NCI-H2196 treated with DMSO at 0.1 percent for 48 hours (cell line): ENCODE data around the gene DHRS1.
"Not testable (repeated sequence)": the region's sequence is repeated elsewhere in the genome, so short reads cannot be mapped to it uniquely, and the experiment has no call there.

Experiments
- DNase-seq: peaks from one replicate; lab custom pipeline; 2025; ENCODE audit not compliant: unreplicated experiment; lab: John Stamatoyannopoulos, UW

DHRS1 gene

GRCh38 chr14:24329073-24329663 is 29.6 kb upstream of the DHRS1 start:
- DNase-seq, result no peak

DNA sequence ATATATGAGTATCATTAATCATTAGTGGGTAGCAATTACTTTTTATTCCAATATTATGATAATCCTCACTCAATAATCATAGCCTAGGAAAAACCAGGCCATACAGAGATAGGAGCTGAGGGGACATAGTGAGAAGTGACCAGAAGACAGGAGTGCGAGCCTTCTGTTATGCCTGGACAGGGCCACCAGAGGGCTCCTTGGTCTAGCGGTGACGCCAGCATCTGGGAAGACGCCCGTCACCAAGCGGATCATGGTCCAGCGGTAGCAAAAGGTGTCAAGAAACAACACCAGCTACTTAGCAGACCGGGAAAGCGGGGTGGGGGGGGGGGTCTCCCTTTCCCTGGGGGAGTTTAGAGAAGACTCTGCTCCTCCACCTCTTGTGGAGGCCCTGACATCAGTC is 28.3 kb upstream of the DHRS1 start:
- not testable (repeated sequence) for DNase-seq

GRCh38 chr14:24327303-24327702 is 27.7 kb upstream of the DHRS1 start:
- DNase-seq, result no peak

- no peak for DNase-seq
Observed at GRCh38 chr14:24325963-24326362, 26.4 kb upstream of the DHRS1 start.

DNA sequence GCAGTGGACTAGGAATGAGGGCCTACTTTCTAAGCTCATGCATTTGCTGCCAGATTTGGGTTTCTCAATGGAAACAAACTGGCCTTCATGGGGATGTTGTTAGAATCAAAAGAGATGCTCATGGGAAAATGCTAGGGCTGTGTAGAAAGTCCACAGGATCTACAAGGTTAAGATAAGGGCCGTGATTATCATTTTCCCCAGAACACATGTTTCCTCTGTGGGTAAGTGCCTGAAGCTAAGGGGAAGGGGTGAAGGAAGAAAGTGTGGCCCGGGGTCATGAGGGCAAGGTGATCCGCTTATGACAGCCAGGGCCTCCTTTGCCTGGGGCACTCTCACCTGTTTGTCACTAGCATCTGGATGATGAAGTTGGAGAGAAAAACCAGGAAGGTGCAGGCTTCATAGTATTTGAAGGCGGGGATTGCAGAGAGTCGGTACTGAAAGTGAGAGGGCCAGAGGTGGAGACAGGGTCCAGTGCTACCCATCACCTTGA is 25.5 kb upstream of the DHRS1 start:
- no peak for DNase-seq

- DNase-seq, result no peak
Observed at GRCh38 chr14:24324024-24324423, 24.4 kb upstream of the DHRS1 start.

DNA sequence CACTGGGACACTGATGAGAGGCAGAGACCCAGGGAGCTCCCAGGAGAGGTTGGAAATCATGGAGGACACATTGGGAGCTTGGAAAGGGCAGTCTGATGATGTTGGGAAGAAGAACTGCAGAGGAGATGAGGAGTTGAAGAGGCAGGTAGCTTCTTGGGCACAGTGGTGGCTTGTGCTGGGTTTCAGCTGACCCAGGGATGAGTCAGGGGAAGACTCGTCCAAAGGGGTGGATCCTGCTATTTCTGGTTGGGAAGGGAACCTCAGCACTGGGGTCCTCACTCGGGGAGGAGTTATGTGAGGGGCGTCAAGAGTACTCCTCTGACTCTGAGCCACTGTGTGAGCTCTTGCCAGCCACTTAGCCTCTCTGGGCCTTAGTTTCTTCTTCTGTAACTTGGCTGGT is 23.8 kb upstream of the DHRS1 start:
- DNase-seq, result no peak

DNA sequence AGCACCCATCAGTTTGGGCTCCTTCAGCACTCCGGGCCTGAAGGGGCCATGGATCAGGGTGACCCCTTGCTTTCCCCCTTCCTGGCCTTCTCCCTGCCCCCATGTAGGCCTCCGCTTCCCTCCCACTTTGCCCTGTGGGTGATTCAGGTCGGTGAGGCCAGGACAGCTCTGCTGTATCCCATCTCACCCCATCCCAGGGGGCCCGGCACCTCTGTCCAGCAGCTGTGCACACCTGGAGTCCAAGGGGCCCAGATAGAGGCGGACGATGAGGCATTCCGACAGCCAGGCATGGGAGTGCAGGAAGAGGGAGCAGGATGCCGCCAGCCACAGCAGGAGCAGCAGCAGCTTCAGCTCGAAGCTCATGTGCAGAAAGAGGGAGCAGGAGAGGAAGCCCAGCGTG is 23.1 kb upstream of the DHRS1 start:
- DNase-seq, result no peak

DNA sequence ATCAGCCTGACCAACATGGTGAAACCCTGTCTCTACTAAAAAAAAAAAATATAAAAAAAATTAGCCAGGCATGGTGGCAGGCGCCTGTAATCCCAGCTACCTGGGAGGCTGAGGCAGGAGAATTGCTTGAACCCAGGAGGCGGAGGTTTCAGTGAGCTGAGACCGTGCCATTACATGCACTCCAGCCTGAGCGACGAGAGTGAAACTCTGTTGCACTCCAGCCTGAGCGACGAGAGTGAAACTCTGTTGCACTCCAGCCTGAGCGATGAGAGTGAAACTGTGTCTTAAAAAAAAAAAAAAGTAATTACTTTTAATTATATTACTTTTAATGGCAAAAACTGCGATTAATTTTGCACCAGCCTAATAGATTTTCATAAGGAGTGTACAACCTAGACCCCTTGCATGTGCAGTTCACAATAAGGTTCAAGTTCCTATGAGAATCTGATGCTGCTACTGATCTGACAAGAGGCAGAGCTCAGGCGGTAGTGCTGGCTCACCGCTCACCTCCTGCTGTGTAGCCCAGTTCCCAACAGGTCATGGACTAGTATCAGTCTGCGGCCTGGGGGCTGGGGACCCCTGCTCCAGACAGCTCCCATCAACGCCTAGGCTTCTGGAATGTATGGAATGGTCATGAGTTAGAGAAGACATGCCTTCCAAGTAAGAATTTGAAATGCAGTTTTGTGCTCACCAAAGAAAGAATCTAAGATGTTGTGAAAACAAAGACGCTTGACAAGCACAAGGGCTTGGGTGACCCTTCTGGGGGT is 21.8 kb upstream of the DHRS1 start:
- DNase-seq, result no peak

- DNase-seq, result no peak
Observed at GRCh38 chr14:24317141-24317928, 17.8 kb upstream of the DHRS1 start.

GRCh38 chr14:24316597-24316950 is 17.0 kb upstream of the DHRS1 start:
- DNase-seq, result no peak

GRCh38 chr14:24315807-24316596 is 16.4 kb upstream of the DHRS1 start:
- DNase-seq, result no peak

DNA sequence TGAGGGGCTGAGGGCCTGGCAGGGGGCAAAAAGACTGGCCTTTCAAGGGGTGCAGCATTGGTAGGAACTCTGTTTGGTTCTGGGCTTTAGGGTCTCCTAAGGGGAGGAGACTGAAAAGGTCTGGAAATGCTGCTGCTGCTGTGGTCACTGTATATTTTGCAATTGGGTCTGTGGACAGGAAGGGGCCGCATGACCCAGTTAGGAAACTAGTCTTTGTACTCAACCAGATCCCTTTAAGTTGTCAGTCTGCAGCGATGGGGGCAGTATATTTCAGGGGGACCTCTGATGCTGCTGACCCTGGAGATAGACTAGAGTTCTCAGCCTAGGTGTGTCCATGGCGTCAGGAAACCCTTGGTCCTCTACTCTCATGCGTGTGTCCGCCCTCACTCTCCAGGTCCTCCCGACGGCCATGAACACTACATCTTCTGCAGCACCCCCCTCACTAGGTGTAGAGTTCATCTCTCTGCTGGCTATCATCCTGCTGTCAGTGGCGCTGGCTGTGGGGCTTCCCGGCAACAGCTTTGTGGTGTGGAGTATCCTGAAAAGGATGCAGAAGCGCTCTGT is 15.7 kb upstream of the DHRS1 start:
- no peak for DNase-seq

DNA sequence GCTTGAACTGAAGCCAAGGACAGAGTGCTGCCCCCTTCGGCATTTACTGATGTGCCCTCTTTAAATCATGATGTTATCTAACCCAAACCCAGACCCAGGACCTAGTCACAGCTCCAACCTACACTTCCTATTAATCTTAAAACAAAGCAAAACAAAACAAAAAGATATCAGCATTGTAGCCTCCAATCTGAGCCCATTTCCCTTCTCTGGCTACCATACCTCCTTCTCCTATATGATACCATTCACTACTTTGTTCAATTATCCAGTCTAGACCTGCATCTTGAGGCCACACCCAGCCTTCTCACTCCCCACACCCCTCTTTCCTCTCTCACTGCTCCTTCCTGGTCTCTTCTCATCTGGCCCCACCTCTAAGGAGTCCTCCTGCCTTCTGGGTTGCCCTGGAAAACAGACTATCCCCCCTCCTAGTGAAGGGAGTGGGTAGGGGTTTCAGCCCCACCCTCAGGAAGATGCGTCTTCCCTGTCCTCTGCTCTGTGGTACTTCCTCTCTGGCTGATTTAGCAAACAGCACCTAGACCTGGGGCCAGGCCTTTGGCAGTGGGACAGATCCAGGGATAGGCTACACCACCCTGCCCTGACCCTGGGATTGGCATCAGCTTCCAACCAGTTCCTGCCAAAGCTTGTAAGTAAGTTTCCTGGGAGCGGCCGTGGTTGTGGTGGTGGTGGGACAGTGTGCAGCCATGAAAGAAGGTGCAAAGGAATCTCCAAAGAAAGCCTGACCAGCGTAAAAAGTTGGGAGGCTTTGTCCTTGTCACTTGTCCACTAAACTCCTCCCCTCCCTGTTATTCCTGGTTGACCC is 15.0 kb upstream of the DHRS1 start:
- no peak for DNase-seq

DNA sequence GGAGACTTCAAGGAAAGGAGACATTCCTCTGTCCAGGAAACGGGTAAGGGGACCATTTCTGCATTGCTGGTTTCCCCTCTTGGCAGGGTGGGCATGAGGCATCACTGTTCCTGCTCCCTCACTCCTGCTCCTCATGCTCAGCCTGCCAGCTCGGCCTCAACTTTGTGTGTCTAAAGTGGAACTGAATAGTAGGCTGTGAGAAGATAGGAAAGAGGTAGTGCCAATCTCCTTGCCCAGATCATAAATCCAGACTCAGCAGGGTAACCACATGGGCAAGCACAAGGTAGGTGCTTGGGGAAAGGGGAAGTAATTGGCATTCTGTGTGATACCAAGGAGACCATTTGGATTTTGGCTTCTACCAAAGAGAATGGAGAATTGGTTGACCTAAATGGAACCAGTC is 14.3 kb upstream of the DHRS1 start:
- no peak for DNase-seq

GRCh38 chr14:24312736-24313507 is 13.3 kb upstream of the DHRS1 start:
- DNase-seq, result no peak

GRCh38 chr14:24311837-24312615 is 12.4 kb upstream of the DHRS1 start:
- no peak for DNase-seq
